Measurements from ENCODE around the gene ONECUT2. TPM values are rescaled to one million over a fixed set of nuclear protein-coding genes. Genes with fewer than 3 reads are reported as not detected.

ONECUT2 gene
- total RNA-seq = under 0.01 TPM in 1 of 2 replicates, not detected in the other

GRCh38 chr18:57434536-57435494, at the start of gene ONECUT2:
Gene ONECUT2 (plus strand): TSS chr18:57435374. CDS start chr18:57435717, 343 bp downstream.

Other genes starting within 250 kb of the ONECUT2 start
- gene ST8SIA3, start 82.8 kb upstream of the ONECUT2 start, total RNA-seq = not detected in 2 replicates
- 19.4 and 33.6 TPM in 2 replicates for gene FECH, start 151.3 kb downstream of the ONECUT2 start, total RNA-seq
- 120 and 152 TPM in 2 replicates for gene NARS1, start 186.5 kb downstream of the ONECUT2 start, total RNA-seq

Measured in hair follicular keratinocyte (primary cell).